ENCODE results near the gene DNPEP. TPM values are rescaled to one million over a fixed set of nuclear protein-coding genes. Genes with fewer than 3 reads are reported as not detected.

Gene DNPEP
- total RNA-seq, 2 experiments from 2014 or later = 39.3 to 63.6 TPM

DNA sequence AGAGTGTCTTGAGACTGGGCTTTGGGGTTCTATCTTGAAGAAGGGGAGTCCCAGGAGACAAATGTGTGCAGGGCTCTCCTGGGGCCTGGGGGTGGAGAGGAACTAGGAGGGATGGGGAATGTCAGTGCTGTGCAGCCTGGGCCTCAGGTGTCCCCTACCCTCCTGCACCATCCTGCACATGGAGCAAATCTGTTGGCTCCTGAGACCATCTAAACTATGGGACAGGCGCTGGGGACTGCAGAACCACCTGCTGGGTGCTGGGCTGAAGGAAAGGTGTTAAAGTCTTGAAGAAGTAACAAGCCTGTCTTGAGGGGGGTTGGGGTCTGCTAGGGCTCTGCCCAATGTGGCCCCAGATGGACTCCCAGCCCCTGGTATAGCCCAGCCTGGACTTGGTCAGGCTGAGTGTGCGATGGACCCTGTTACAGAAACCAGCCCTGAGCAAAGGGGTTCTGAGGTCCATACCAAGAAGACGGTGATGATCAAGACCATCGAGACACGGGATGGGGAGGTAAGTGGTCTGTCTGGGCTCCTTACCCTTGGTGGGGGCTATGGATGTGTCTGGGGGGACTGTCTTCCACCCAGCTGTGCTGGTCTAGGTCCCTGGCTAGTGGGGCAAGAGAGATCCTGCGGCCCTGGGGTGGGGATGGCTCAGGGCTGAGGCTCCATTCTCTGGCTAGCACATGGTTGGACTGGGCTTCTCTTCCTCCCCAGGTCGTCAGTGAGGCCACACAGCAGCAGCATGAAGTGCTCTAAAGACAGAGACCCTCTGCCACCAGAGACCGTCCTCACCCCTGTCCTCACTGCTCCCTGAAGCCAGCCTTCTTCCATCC lies 37.7 kb upstream of the DNPEP start:
- POLR2A ChIA-PET = no interaction called here
- no peaks in the 10 kb centered on the region for H3K4me1 ChIP-seq (ENCODE audit: insufficient read depth, low read length, poor library complexity, severe bottlenecking)
- intact Hi-C loops (cut with micrococcal nuclease; ENCODE audit: unreplicated experiment) = no loop called here
- TF ChIP-seq, protein P1, sequence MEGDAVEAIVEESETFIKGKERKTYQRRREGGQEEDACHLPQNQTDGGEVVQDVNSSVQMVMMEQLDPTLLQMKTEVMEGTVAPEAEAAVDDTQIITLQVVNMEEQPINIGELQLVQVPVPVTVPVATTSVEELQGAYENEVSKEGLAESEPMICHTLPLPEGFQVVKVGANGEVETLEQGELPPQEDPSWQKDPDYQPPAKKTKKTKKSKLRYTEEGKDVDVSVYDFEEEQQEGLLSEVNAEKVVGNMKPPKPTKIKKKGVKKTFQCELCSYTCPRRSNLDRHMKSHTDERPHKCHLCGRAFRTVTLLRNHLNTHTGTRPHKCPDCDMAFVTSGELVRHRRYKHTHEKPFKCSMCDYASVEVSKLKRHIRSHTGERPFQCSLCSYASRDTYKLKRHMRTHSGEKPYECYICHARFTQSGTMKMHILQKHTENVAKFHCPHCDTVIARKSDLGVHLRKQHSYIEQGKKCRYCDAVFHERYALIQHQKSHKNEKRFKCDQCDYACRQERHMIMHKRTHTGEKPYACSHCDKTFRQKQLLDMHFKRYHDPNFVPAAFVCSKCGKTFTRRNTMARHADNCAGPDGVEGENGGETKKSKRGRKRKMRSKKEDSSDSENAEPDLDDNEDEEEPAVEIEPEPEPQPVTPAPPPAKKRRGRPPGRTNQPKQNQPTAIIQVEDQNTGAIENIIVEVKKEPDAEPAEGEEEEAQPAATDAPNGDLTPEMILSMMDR (conservative IDR thresholded peaks at IDR 0.05; ENCODE audit: low read length) = no peak
- TF ChIP-seq EZH2phosphoT487 (IDR thresholded peaks at IDR 0.05; ENCODE audit: borderline replicate concordance, low read depth, low read length) = no peak
- H2AFZ ChIP-seq (ENCODE audit: low read length) = no peak overlapping the region
- CTCF ChIA-PET (ENCODE audit: unreplicated experiment) = no interaction called here
- H3K9me2 ChIP-seq (ENCODE audit: insufficient read depth, low read length) = no peaks in the 10 kb centered on the region
- H4K20me1 ChIP-seq (ENCODE audit: insufficient read depth, low read length) = no peaks in the 10 kb centered on the region
- no peak overlapping the region for H3K4me2 ChIP-seq (ENCODE audit: low read length)
- no TSS peak for BruUV-seq (replicated peaks)
- no peaks in the 10 kb centered on the region for H3K79me2 ChIP-seq (ENCODE audit: insufficient read depth, low read depth, low read length)
- no peak for DNase-seq (ENCODE audit: low spot score)
- no peak overlapping the region for H3K4me3 ChIP-seq (ENCODE audit: low read depth, low read length, poor library complexity, severe bottlenecking)
- no peaks in the 10 kb centered on the region for H3K9me3 ChIP-seq (ENCODE audit: low read length)
- H3K36me3 ChIP-seq (ENCODE audit: insufficient read depth, low read length) = no peaks in the 10 kb centered on the region
- no peak overlapping the region for H3K27ac ChIP-seq (ENCODE audit: low read depth, low read length, poor library complexity, severe bottlenecking)

DNA sequence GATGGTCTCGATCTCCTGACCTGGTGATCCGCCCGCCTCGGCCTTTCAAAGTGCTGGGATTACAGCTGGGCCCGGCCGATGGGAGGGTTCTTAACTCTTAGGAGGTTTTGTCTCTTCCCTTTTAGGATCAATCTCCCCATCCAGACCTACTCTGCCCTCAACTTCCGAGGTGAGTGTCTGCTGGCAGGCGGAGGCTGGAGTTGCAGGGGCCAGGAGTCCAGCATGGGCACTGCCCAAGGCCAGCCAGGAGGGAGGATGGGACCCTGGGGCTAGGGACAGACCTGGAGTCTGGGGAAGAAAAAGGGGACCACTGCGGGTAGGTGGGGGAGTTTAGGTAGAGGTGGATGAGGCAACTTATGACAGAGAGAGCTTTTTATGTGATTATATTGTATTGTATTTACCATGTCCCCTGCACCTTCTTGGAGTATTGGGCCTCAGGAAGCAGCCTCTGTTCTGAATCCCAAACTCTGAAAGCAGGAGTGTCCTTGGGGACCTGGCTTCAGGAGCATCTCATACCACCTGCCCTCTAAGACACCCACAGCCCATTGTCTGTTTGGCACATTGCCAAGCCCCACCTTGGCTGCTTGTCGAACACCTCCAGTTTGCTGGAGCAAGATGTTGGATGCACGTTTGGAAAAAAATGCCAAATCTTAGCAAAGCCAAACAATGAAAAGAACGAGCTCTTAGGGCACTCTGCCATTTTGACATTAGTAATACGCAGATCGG lies 36.1 kb upstream of the DNPEP start:
- no peaks in the 10 kb centered on the region for H3K36me3 ChIP-seq (ENCODE audit: insufficient read depth, low read length)
- DNase-seq (ENCODE audit: low spot score) = no peak
- H4K20me1 ChIP-seq (ENCODE audit: insufficient read depth, low read length) = no peaks in the 10 kb centered on the region
- ChIA-PET CTCF (ENCODE audit: unreplicated experiment) (no interaction called here), POLR2A (interaction anchor here (0.7 kb wide), 2 partner anchors 71 to 1168 kb away, joined by 3 read pairs; no protein-coding TSS in a partner anchor)
- no peaks in the 10 kb centered on the region for H3K9me2 ChIP-seq (ENCODE audit: insufficient read depth, low read length)
- intact Hi-C loops (cut with micrococcal nuclease; ENCODE audit: unreplicated experiment) = no loop called here
- no peaks in the 10 kb centered on the region for H3K4me1 ChIP-seq (ENCODE audit: insufficient read depth, low read length, poor library complexity, severe bottlenecking)
- no peak overlapping the region for H3K4me3 ChIP-seq (ENCODE audit: low read depth, low read length, poor library complexity, severe bottlenecking)
- no peak overlapping the region for H3K4me2 ChIP-seq (ENCODE audit: low read length)
- H2AFZ ChIP-seq (ENCODE audit: low read length) = no peak overlapping the region
- H3K79me2 ChIP-seq (ENCODE audit: insufficient read depth, low read depth, low read length) = no peaks in the 10 kb centered on the region
- no peaks in the 10 kb centered on the region for H3K9me3 ChIP-seq (ENCODE audit: low read length)
- BruUV-seq (replicated peaks) = no TSS peak
- H3K27ac ChIP-seq (ENCODE audit: low read depth, low read length, poor library complexity, severe bottlenecking) = no peak overlapping the region
- no peak for TF ChIP-seq EZH2phosphoT487 (IDR thresholded peaks at IDR 0.05; ENCODE audit: borderline replicate concordance, low read depth, low read length)
- TF ChIP-seq, protein P1 (conservative IDR thresholded peaks at IDR 0.05; ENCODE audit: low read length) = no peak

Measured in OCI-LY7 (cell line).